ENCODE data around the gene ACP7. TPM values are rescaled to one million over a fixed set of nuclear protein-coding genes. Genes with fewer than 3 reads are reported as not detected.

Gene ACP7
- total RNA-seq, 1 experiment from 2014 or later = 5.4 TPM

DNA sequence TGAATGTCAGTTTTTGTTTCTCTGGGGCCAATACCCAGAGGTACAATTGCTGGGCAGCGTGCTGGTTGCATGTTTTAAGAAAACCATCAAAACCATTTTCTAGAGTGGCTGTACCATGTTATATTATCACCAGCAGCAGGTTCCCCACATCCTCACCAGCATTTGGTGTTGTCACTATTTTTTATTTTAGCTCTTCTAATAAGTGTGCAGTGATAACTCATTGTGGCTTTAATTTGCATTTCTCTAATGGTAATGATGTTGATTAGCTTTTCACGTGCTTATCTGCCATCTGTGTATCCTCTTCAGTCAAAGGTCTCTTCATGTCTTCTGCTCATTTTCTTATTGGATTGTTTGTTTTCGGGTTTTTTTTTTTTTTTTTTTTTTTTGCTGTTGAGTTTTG is 63.3 kb downstream of the ACP7 start:
- Histone ChIP-seq H3K27me3 (ENCODE audit: insufficient read depth, low read depth) (no peaks in the 10 kb centered on the region), H3K4me3 (no peak overlapping the region), H2AFZ (no peak overlapping the region), H3K9me3 (ENCODE audit: insufficient read depth, low read depth) (no peaks in the 10 kb centered on the region), H3K4me1 (replicated peaks; ENCODE audit: insufficient read depth) (no peaks in the 10 kb centered on the region; the same call in 1 of the 2 replicates), H3K9me2 (ENCODE audit: insufficient read depth) (no peaks in the 10 kb centered on the region), H3K4me2 (no peak overlapping the region), H3K27ac (no peak overlapping the region), H3F3A (ENCODE audit: insufficient read depth, low read depth) (no peaks in the 10 kb centered on the region; the same call in 1 of the 2 replicates), H3K79me2 (ENCODE audit: low read depth) (peaks cover 79% of the 10 kb centered on the region), H3K36me3 (ENCODE audit: low read depth) (peaks cover 5% of the 10 kb centered on the region; the same call in 1 of the 2 replicates), H4K20me1 (ENCODE audit: insufficient read depth) (peaks cover 52% of the 10 kb centered on the region)
- no TSS peak for BruUV-seq (replicated peaks)
- intact Hi-C loops (cut with micrococcal nuclease; ENCODE audit: unreplicated experiment) = no loop called here
- no peak for TF ChIP-seq EZH2 (IDR thresholded peaks at IDR 0.05; ENCODE audit: low read depth)
- TF ChIP-seq, protein P1, sequence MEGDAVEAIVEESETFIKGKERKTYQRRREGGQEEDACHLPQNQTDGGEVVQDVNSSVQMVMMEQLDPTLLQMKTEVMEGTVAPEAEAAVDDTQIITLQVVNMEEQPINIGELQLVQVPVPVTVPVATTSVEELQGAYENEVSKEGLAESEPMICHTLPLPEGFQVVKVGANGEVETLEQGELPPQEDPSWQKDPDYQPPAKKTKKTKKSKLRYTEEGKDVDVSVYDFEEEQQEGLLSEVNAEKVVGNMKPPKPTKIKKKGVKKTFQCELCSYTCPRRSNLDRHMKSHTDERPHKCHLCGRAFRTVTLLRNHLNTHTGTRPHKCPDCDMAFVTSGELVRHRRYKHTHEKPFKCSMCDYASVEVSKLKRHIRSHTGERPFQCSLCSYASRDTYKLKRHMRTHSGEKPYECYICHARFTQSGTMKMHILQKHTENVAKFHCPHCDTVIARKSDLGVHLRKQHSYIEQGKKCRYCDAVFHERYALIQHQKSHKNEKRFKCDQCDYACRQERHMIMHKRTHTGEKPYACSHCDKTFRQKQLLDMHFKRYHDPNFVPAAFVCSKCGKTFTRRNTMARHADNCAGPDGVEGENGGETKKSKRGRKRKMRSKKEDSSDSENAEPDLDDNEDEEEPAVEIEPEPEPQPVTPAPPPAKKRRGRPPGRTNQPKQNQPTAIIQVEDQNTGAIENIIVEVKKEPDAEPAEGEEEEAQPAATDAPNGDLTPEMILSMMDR (conservative IDR thresholded peaks at IDR 0.05) = no peak
- ChIA-PET POLR2A (ENCODE audit: unreplicated experiment) (no interaction called here), CTCF (no interaction called here)
- DNase-seq = no peak

DNA sequence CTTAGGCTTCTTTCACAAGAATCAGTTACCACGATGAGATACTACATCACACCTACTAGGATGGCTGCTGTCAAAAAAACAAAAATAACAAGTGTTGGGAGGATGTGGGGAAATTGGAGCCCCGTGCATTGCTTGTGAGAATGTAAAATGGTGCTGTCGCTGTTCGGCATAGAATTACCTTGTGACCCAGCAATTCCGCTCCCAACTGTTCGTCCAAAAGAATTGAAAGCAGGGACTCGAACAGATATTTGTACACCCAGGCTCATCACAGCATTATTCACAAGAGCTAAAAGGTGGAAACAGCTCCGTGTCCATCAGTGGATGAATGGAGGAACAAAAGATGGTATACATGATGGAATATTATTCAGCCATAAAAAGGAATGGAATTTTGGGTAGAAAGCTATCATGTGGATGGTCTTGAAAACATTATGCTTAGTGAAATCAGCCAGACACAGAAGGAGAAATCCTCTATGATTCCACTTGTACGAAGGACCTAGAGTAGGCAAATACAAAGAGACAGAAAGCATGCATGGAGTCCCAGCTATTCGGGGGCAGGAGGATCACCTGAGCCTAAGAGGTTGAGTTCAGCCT is 64.9 kb downstream of the ACP7 start:
- no peak overlapping the region for H3K4me3 ChIP-seq
- H4K20me1 ChIP-seq (ENCODE audit: insufficient read depth) = peaks cover 44% of the 10 kb centered on the region
- no TSS peak for BruUV-seq (replicated peaks)
- H3K4me1 ChIP-seq (replicated peaks; ENCODE audit: insufficient read depth) = peaks cover 8% of the 10 kb centered on the region
- intact Hi-C loops (cut with micrococcal nuclease; ENCODE audit: unreplicated experiment) = no loop called here
- H3K4me2 ChIP-seq = no peak overlapping the region
- H3K79me2 ChIP-seq (ENCODE audit: low read depth) = peaks cover 86% of the 10 kb centered on the region
- H3K36me3 ChIP-seq (ENCODE audit: low read depth) = peaks cover 5% of the 10 kb centered on the region; the same call in 1 of the 2 replicates
- POLR2A ChIA-PET (ENCODE audit: unreplicated experiment) = no interaction called here
- H2AFZ ChIP-seq = no peak overlapping the region
- TF ChIP-seq, protein P1 (conservative IDR thresholded peaks at IDR 0.05) = no peak
- TF ChIP-seq EZH2 (IDR thresholded peaks at IDR 0.05; ENCODE audit: low read depth) = no peak
- H3K9me3 ChIP-seq (ENCODE audit: insufficient read depth, low read depth) = no peaks in the 10 kb centered on the region
- H3K9me2 ChIP-seq (ENCODE audit: insufficient read depth) = no peaks in the 10 kb centered on the region
- no peak for DNase-seq
- CTCF ChIA-PET = no interaction called here
- H3F3A ChIP-seq (ENCODE audit: insufficient read depth, low read depth) = peaks cover 9% of the 10 kb centered on the region; the same call in 1 of the 2 replicates
- no peak overlapping the region for H3K27ac ChIP-seq
- H3K27me3 ChIP-seq (ENCODE audit: insufficient read depth, low read depth) = no peaks in the 10 kb centered on the region

DNA sequence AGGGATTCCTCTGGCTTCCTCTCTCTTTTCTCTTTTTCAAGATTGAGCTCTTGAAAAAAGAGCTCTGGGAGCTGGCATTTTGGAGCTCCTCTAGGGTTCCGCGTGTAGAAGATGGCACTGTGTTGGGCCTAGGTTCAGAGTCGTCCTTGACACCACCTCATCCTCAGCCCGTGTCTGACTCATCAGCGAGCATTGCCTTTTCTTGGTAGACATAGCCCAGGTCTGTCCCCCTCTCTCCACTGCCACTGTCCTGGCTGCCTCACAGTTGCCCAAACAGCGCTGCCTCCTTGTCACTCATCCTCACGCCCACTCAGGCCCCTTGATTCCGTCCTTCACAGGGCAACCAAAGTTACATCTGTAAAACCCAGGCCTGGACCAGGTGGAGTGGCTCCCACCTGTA is 66.1 kb downstream of the ACP7 start:
- TF ChIP-seq EZH2 (IDR thresholded peaks at IDR 0.05; ENCODE audit: low read depth) = no peak
- TF ChIP-seq, protein P1 (conservative IDR thresholded peaks at IDR 0.05) = no peak
- no peak overlapping the region for H3K4me2 ChIP-seq
- no peak overlapping the region for H3K27ac ChIP-seq
- H3K9me2 ChIP-seq (ENCODE audit: insufficient read depth) = no peaks in the 10 kb centered on the region
- no peak overlapping the region for H3K4me3 ChIP-seq
- intact Hi-C loops (cut with micrococcal nuclease; ENCODE audit: unreplicated experiment) = no loop called here
- no peaks in the 10 kb centered on the region for H3K9me3 ChIP-seq (ENCODE audit: insufficient read depth, low read depth)
- BruUV-seq (replicated peaks) = no TSS peak
- peaks cover 19% of the 10 kb centered on the region for H3K4me1 ChIP-seq (replicated peaks; ENCODE audit: insufficient read depth)
- peaks cover 38% of the 10 kb centered on the region for H4K20me1 ChIP-seq (ENCODE audit: insufficient read depth)
- H3F3A ChIP-seq (ENCODE audit: insufficient read depth, low read depth) = peaks cover 21% of the 10 kb centered on the region; the same call in 1 of the 2 replicates
- no peak for DNase-seq
- ChIA-PET POLR2A (ENCODE audit: unreplicated experiment) (no interaction called here), CTCF (no interaction called here)
- H2AFZ ChIP-seq = no peak overlapping the region
- peaks cover 78% of the 10 kb centered on the region for H3K79me2 ChIP-seq (ENCODE audit: low read depth)
- no peaks in the 10 kb centered on the region for H3K27me3 ChIP-seq (ENCODE audit: insufficient read depth, low read depth)
- H3K36me3 ChIP-seq (ENCODE audit: low read depth) = peaks cover 5% of the 10 kb centered on the region; the same call in 1 of the 2 replicates

All from PC-9 (cell line).